Neural cell (in vitro differentiated cells): Measurements from ENCODE around the gene DDX1. TPM values are rescaled to one million over a fixed set of nuclear protein-coding genes. Genes with fewer than 3 reads are reported as not detected.
"Not testable (repeated sequence)": the region's sequence is repeated elsewhere in the genome, so short reads cannot be mapped to it uniquely, and the experiment has no call there.

ENCODE experiments used
- H2AFZ ChIP-seq: fragments of 200-600, 300-800 bp; sonication (generic), shearing (Covaris generic); 2 replicates; pipeline ENCODE4 v1.6.0; 2014; ENCODE audit warnings: low read depth, mild to moderate bottlenecking, antibody characterized with exemption, low read length, moderate library complexity
- H3F3A ChIP-seq: fragments of 200-600 bp; shearing (Covaris generic); 2 replicates; pipeline ENCODE4 v1.6.1; 2016; ENCODE audit warnings: mild to moderate bottlenecking, moderate library complexity, mixed read lengths, antibody characterized with exemption, low read length; ENCODE audit not compliant: insufficient read depth, poor library complexity, severe bottlenecking
- H3K27ac ChIP-seq: fragments of 200-600, 300-800 bp; sonication (generic), shearing (Covaris generic); 2 replicates; pipeline ENCODE4 v1.5.1; 2014; ENCODE audit warnings: mild to moderate bottlenecking, low read length, moderate library complexity
- H3K27me3 ChIP-seq: fragments of 300-800, 200-600 bp; sonication (generic), shearing (Covaris generic); 2 replicates; pipeline ENCODE4 v1.6.0; 2014; ENCODE audit warnings: mild to moderate bottlenecking, low read depth, low read length, moderate library complexity; ENCODE audit not compliant: insufficient read depth
- H3K36me3 ChIP-seq: fragments of 300-800, 200-600 bp; sonication (generic), shearing (Covaris generic); 2 replicates; pipeline ENCODE4 v1.5.1; 2014; ENCODE audit warnings: mild to moderate bottlenecking, antibody characterized with exemption, low read length, moderate library complexity; ENCODE audit not compliant: insufficient read depth
- H3K4me2 ChIP-seq: fragments of 300-800, 200-600 bp; sonication (generic), shearing (Covaris generic); 2 replicates; pipeline ENCODE4 v1.6.0; 2014; ENCODE audit warnings: mild to moderate bottlenecking, low read length
- H3K4me3 ChIP-seq: fragments of 300-800, 200-600 bp; sonication (generic), shearing (Covaris generic); 2 replicates; pipeline ENCODE4 v1.5.1; 2014; ENCODE audit warnings: mild to moderate bottlenecking, low read length, moderate library complexity
- H3K79me2 ChIP-seq: fragments of 200-600 bp; shearing (Covaris generic); replicated peaks from 2 replicates; pipeline ENCODE4 v1.6.0; 2014; ENCODE audit warnings: mild to moderate bottlenecking, low read length, moderate library complexity; ENCODE audit not compliant: insufficient read depth
- H3K9ac ChIP-seq: fragments of 300-800, 200-600 bp; sonication (generic), shearing (Covaris generic); 2 replicates; pipeline ENCODE4 v1.6.1; 2016; ENCODE audit warnings: mild to moderate bottlenecking, low read length, mixed read lengths
- H3K9me2 ChIP-seq: fragments of 200-600 bp; shearing (Covaris generic); 2 replicates; pipeline ENCODE4 v1.6.1; 2016; ENCODE audit warnings: mild to moderate bottlenecking, low read length, mixed read lengths; ENCODE audit not compliant: insufficient read depth
- H3K9me3 ChIP-seq: fragments of 200-600, 300-800 bp; sonication (generic), shearing (Covaris generic); 2 replicates; pipeline ENCODE4 v1.6.1; 2016; ENCODE audit warnings: mild to moderate bottlenecking, mixed run types, low read length, moderate library complexity, mixed read lengths
- H4K20me1 ChIP-seq: fragments of 200-600 bp; shearing (Covaris generic); 2 replicates; pipeline ENCODE4 v1.6.1; 2016; ENCODE audit warnings: mild to moderate bottlenecking, mixed run types; ENCODE audit not compliant: insufficient read depth
- CTCF ChIP-seq: fragments of 450-650 bp; IDR thresholded peaks from 2 replicates; pipeline ENCODE4 v1.5.1; 2014; ENCODE audit warnings: antibody characterized with exemption, mild to moderate bottlenecking, moderate library complexity; ENCODE audit not compliant: poor library complexity, severe bottlenecking
- EP300 ChIP-seq: fragments of 450-650 bp; conservative IDR thresholded peaks from 2 replicates; pipeline ENCODE4 v1.6.1; 2014; ENCODE audit warnings: antibody characterized with exemption, mild to moderate bottlenecking, moderate library complexity; ENCODE audit not compliant: poor library complexity, severe bottlenecking
- EZH2 ChIP-seq: fragments of 200-600, 300-800 bp; shearing (Covaris generic), sonication (generic); IDR thresholded peaks from 2 replicates; pipeline ENCODE4 v1.6.1; 2014; ENCODE audit warnings: antibody characterized with exemption, low read length, borderline replicate concordance, mild to moderate bottlenecking; ENCODE audit not compliant: insufficient read depth, poor library complexity, severe bottlenecking
- MXI1 ChIP-seq: fragments of 450-650 bp; conservative IDR thresholded peaks from 2 replicates; pipeline ENCODE4 v1.6.1; 2014; ENCODE audit warnings: antibody characterized with exemption, mild to moderate bottlenecking; ENCODE audit not compliant: poor library complexity, severe bottlenecking
- POLR2AphosphoS5 ChIP-seq: IDR thresholded peaks from 2 replicates; pipeline ENCODE4 v1.6.1; 2012
- RAD21 ChIP-seq: fragments of 450-650 bp; conservative IDR thresholded peaks from 2 replicates; pipeline ENCODE4 v1.6.1; 2014; ENCODE audit warnings: antibody characterized with exemption, mild to moderate bottlenecking, moderate library complexity
- REST ChIP-seq: IDR thresholded peaks from 2 replicates; pipeline ENCODE4 v1.6.1; 2012; ENCODE audit warnings: borderline replicate concordance
- SMC3 ChIP-seq: fragments of 450-650 bp; conservative IDR thresholded peaks from 2 replicates; pipeline ENCODE4 v1.6.1; 2014; ENCODE audit warnings: antibody characterized with exemption, mild to moderate bottlenecking, moderate library complexity; ENCODE audit not compliant: poor library complexity
- TAF1 ChIP-seq: IDR thresholded peaks from 2 replicates; pipeline ENCODE4 v1.6.1; 2012; ENCODE audit warnings: low read depth
- polyA plus RNA-seq: library from polyadenylated mRNA; depleted of rRNA; stranded (reverse); fragments of >200 nt; gene quantifications from 2 replicates; pipeline ENCODE4 v1.2.3, GENCODE V29; 2014

DDX1 gene
- polyA plus RNA-seq, 1 donor from 2014 or later, result 159 TPM

- TF ChIP-seq CTCF (no peak), RAD21 (no peak), EP300 (no peak), MXI1 (no peak), SMC3 (no peak), EZH2 (no peak), POLR2AphosphoS5 (no peak), TAF1 (no peak), REST (no peak)
- H3K9me3 ChIP-seq, result no peaks in the 10 kb centered on the region
- H4K20me1 ChIP-seq, result no peaks in the 10 kb centered on the region
- H2AFZ ChIP-seq, result no peak overlapping the region
- H3K36me3 ChIP-seq, result no peaks in the 10 kb centered on the region
- H3K4me3 ChIP-seq, result no peak overlapping the region
- no peaks in the 10 kb centered on the region for H3F3A ChIP-seq
- H3K9me2 ChIP-seq, result no peaks in the 10 kb centered on the region
- H3K4me2 ChIP-seq, result no peak overlapping the region
- H3K9ac ChIP-seq, result no peak overlapping the region
- no peaks in the 10 kb centered on the region for H3K79me2 ChIP-seq
- no peak overlapping the region for H3K27ac ChIP-seq
- no peaks in the 10 kb centered on the region for H3K27me3 ChIP-seq
These were observed 87.8 kb downstream of the DDX1 start for GRCh38 chr2:15679386-15679924.

GRCh38 chr2:15680132-15680531 lies 88.5 kb downstream of the DDX1 start:
- H3K4me2 ChIP-seq, H3K27ac ChIP-seq, H3K4me3 ChIP-seq, H4K20me1 ChIP-seq, H3K9me2 ChIP-seq, H3K9ac ChIP-seq, H3F3A ChIP-seq, H3K36me3 ChIP-seq, H3K79me2 ChIP-seq, H3K9me3 ChIP-seq, H3K27me3 ChIP-seq, H2AFZ ChIP-seq: not testable (repeated sequence)

Other genes with a start within 250 kb of the DDX1 start
- 31.9 and 35.8 TPM in 2 replicates for gene NBAS, start 30.5 kb upstream of the DDX1 start, polyA plus RNA-seq